Vagina (tissue), 2 donors: ENCODE measurements around the gene TYSND1.

Experiments
- CTCF ChIP-seq, 3 experiments: fragments of 450-650 bp in 2 of 3; fragments of 200-600 bp in 1 of 3; sonication (generic) in 1 of 3; IDR thresholded peaks; one replicate each; pipeline ENCODE4 v1.5.1; 2017 to 2019; ENCODE audit warnings: antibody characterized with exemption in 3 of 3, mild to moderate bottlenecking in 2 of 3, moderate library complexity in 2 of 3
- POLR2A ChIP-seq, 2 donors: fragments of 450-650 bp; IDR thresholded peaks; one replicate each; pipeline ENCODE4 v1.6.1; 2017; ENCODE audit warnings: antibody characterized with exemption in 2 of 2, mild to moderate bottlenecking in 2 of 2, moderate library complexity in 2 of 2
- POLR2AphosphoS5 ChIP-seq, 2 donors: sonication (generic); formaldehyde crosslinking; IDR thresholded peaks; one replicate each; pipeline ENCODE4 v1.9.0; 2017; ENCODE audit warnings: antibody characterized with exemption in 2 of 2, mild to moderate bottlenecking in 2 of 2, low read depth in 1 of 2; ENCODE audit not compliant: insufficient read depth in 1 of 2

DNA sequence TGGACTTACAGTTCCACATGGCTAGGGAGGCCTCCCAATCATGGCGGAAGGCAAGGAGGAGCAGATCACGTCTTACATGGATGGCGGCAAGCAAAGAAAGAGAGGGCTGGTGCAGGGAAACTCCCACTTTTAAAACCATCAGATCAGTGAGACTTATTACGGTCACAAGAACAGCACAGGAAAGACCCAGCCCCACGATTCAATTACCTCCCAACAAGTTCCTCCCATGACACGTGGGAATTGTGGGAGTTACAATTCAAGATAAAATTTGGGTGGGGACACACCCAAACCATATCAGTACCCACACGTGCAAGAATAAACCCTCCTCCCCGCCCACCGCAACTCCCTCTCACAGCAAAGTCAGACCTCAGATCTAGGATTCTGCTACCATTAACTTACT is 9.4 kb downstream of the TYSND1 start:
- no peak for TF ChIP-seq CTCF (IDR thresholded peaks at IDR 0.05)
- no peak for TF ChIP-seq POLR2AphosphoS5 (IDR thresholded peaks at IDR 0.05; ENCODE audit: insufficient read depth in 1 of 2, low read depth in 1 of 2)
- no peak for TF ChIP-seq POLR2A (IDR thresholded peaks at IDR 0.05)
